HG03060 (cell line): ENCODE measurements around the gene CACNA1S.
A peak's percentile ranks its signal among the peaks of the same experiment; 100 is the strongest.

Experiments
- ATAC-seq: cut with Tn5 transposase; IDR thresholded peaks from one replicate; pipeline ENCODE4 v1.9.1; 2021; ENCODE audit warnings: low read depth, moderate number of reproducible peaks; ENCODE audit not compliant: unreplicated experiment

CACNA1S gene

GRCh38 chr1:201112173-201112731 lies at the start of gene CACNA1S:
CACNA1S (minus strand) TSS chr1:201112426; CDS start chr1:201112339, 87 bp downstream.
- ATAC-seq, result no peak

DNA sequence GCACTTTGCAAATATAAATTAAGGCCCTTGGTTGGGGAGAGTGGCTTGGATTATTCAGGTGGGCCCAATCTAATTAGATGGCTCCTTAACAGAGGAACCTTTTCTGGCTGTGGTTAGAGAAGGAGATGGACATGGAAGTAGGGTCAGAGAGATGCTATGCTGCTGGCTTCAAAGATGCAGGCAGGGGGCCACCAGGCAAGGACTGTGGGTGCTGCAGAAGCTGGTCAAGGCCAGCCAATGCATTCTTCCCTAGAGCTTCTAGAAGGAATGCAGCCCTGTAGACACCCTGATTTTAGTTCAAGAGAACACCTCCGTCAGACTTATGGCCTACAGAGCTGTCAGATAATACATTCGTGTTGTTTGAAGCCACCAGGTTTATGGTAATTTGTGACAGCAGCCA lies 45.7 kb upstream of the CACNA1S start:
- ATAC-seq, result no peak

GRCh38 chr1:201156819-201157218 lies 44.6 kb upstream of the CACNA1S start:
- no peak for ATAC-seq

DNA sequence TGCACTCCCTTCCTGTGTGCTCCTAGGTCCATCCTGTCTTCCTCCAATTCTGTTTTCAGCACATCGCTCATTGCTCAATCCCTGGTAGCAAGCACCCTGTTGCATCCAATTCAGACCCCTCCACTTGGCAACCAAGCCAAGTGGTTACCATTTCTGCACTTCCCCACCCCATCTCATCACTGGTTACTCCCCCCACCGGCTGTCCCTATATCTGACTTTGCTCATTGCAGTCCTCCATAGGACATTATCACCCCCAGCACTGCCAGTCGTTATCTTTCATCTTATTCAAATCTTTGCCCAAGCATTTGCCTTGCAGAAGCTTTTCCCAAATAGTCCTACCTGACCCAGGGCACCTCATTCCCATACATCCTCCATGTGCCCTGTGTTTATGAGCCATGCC lies 44.1 kb upstream of the CACNA1S start:
- no peak for ATAC-seq

DNA sequence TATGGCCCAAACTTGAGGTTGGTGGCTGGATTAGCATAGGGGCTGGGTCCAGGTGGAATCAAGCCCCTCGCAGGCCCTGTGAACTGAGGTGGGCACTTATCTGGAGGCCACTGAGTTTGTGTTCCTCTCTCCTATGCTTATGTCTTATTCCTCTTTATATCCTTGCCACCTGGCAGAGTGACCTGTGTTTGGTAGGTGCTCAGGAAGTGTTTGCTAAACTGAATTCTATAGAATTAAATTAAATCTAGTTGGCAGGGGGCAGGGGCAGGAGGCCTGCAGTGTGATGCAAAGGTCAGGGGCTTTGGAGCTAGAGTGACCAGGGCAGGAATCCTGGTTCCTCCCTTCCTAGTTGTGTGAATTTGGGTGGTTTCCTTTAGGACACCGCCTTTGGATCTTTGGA lies 43.1 kb upstream of the CACNA1S start:
- ATAC-seq, result no peak

DNA sequence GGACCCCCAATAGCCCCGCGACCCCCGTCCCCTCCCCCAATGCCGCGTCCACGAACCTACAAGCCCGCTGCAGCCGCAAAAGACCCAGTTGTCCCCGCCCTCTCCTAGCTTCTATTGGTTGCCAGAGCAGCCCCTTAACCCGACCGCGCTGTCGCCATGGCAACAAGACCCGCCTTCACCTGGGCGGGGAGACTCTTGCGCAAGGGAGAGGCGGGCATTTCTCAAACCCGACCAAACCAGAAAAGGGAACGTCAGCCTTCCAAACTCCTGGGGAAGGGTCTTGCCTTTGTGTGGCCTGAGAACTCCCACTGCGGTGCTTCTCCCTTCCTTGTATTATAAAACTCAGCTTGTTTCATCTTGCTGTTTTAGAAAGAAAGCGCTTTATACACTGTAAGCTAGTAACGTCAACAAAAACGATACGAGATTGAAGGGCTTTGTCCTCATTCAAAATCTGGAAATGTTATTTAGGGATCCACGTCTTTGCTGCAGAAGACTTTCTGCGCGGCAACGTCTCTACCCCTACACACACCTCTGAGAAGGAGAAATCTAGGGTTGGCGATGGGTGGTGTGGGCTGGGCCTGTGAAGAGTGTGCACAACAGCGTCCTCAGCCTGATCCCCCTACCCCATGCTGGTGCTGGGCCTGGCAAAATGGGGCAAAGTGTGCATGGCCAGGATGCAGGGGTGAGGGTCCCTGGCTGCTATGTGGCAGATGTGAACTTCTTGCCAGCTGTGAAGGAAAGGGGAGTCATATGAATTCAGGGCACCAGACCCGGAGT lies 42.4 kb upstream of the CACNA1S start, which contains the start of gene TMEM9:
TMEM9 (minus strand) TSS at position 86 of the 777 bp plus-strand sequence. CDS start 551 bp downstream, outside the sequence.
- ATAC-seq, result peak; percentile 92

DNA sequence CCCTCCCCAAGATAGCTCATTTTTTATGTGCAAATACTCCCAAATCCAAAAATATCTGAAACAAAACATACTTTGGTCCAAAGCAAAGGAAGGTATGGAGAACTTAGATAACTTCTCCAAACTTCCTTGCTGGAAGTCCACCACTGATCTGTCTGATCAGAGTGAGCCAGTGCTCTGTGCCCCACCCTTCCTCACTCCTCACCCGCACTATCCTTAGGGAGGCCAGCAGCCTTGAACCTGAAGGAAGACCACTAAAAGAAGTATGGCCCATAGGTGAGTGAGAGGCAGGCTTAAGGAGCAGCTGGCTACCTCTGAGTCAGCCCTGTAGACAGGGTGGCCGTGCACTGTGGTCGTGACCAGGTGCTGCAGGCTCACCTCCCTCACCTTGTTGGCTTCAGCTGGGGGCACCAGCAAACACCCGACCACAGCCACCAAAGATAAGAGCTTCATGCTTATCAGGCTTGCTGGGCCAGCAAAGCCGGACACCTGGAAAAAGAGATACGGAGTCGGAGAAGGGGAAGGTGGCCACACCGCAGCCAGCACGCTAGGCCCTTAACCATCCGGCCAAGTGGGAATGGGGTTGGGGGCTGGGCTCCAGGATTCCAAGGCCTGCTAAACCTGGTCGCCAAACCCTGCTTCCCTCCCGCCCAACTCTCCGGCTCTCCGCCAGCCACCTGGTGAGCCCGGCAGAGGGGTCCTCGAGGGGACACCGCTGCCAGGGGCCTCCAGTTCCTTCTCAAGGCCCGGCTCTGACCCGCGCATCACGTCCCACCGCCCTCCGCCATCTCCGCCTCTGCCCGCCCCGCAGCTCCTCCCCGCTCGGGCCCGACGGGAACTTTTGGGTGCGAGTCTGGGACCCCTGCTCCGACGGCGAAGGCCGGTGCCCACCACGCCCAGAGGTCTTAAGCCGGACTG lies 41.5 kb upstream of the CACNA1S start:
- peak; percentile 25 for ATAC-seq

DNA sequence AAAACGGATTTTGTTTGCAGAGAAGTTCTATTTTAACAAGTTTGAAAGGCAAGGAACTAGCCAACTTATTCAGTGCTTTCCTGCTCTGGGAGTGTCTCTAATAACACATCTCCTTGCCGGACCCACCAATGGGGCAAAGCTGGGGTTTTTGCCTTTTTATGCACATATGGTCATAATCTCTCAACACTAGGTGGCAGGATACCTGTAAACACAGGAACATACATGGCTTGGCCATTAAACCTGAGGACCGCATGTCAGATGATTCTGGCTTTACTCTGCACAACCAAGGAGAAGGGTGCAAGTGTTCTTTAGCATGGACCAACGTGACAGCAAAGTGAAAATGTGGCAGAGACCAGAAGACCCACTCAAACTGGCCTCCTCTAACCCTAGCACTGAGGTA lies 37.2 kb upstream of the CACNA1S start:
- ATAC-seq, result no peak

- no peak for ATAC-seq
These were observed 35.3 kb upstream of the CACNA1S start for GRCh38 chr1:201147396-201148015.

DNA sequence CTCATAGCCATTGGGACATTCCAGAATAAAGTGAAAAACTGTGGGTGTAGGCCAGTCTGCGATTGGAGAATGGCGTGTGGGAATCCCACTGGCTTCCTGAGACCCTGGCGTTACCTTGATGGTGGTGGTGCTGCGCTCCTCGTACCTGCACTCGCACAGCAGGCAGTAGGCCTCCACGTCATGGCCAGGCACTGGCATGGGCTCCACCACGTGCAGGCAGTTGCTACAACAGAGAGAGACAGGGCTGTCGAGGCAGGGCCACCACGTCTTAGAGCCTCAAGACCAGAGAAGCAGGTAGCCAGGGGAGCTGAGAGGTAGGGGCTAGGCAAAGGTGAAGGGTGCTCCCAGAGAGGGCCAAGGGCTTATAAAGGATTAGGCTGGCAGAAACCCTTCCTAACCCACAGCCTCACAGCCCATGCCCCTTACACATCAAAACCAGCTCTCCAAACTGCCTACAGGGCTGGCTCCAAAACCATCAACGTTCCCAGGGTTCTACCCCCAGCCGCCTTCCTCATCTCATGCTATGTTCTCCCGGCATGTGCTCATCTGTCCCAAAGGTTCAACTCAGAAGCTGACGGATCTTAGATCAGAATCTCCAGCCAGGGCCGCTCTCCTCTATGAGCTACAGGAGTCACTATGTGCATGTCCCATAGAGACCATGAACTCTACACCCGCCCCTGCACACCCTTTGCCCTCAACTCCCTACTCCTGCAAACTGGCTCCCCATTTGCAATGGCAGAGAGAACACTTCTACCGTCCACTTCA lies 34.6 kb upstream of the CACNA1S start:
- no peak for ATAC-seq

- ATAC-seq, result no peak
These were observed 33.6 kb upstream of the CACNA1S start for GRCh38 chr1:201145816-201146215.

GRCh38 chr1:201145132-201145531 lies 32.9 kb upstream of the CACNA1S start:
- no peak for ATAC-seq

- no peak for ATAC-seq
These were observed 32.5 kb upstream of the CACNA1S start for GRCh38 chr1:201144701-201145100.

- ATAC-seq, result no peak
These were observed 31.8 kb upstream of the CACNA1S start for GRCh38 chr1:201143726-201144635.

DNA sequence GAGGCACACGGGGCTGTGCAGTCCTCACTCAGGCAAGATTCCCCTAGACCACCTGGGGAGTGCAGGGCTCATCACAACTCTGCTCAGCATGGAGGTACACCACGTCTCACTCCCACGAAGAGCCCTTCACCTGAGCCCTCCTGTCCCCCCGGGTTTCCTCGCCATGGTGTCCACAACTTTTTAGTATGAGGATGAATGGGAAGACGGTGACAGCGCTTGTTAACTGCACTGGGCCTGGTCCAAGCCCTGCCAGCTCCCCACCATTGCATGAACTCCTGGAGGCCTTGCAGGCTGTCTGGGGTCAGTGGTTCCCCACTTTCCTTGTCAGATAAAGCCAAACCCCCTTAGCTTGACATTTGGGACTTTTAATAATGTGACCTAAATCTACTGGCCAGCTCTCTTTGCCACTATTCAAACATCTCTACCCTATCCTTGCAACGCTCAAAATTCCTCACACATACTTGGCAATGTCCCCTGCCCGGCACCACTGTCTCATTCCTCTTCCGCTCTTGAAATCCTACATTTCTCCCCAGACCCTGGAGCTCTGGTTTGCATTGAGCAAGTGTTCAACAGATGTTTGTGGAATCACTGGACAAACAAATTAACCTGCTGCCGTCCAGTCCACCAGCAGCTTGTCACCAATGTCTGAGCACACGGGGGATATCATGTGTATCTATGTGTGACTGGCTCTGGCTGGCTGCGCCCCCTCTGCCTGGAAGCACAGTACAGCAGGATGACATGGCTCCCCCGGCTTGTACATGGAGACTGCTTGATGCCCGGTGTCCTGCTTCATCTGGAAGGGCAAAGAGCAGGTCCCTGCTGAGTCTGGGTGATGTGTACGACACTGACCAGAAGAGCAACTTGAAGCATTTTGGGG lies 30.9 kb upstream of the CACNA1S start:
- no peak for ATAC-seq

GRCh38 chr1:201142011-201142848 lies 30.0 kb upstream of the CACNA1S start:
- ATAC-seq, result no peak

GRCh38 chr1:201141418-201141817 lies 29.2 kb upstream of the CACNA1S start:
- no peak for ATAC-seq
